ENCODE measurements around the gene FAM149B1.

Gene FAM149B1

GRCh38 chr10:73174148-73174925 lies 6.4 kb downstream of the FAM149B1 start:
- Histone ChIP-seq H3K4me3 (ENCODE audit: insufficient read depth, low read length, poor library complexity, severe bottlenecking) (no peak overlapping the region), H3K9me3 (ENCODE audit: insufficient read depth, low read length) (no peaks in the 10 kb centered on the region), H4K20me1 (ENCODE audit: low read depth, low read length) (no peaks in the 10 kb centered on the region), H3K27me3 (ENCODE audit: low read length) (no peaks in the 10 kb centered on the region), H3K27ac (ENCODE audit: low read depth, low read length) (no peak overlapping the region), H3K9ac (ENCODE audit: low read length) (no peak overlapping the region), H3K4me2 (ENCODE audit: low read depth, low read length, poor library complexity, severe bottlenecking) (no peak overlapping the region), H2AFZ (ENCODE audit: low read depth, low read length, severe bottlenecking) (no peak overlapping the region), H3K36me3 (ENCODE audit: low read length) (no peaks in the 10 kb centered on the region), H3K9me2 (replicated peaks; ENCODE audit: insufficient read depth, low read length) (no peaks in the 10 kb centered on the region), H3K79me2 (ENCODE audit: insufficient read depth, low read length) (no peaks in the 10 kb centered on the region; the same call in 1 of the 2 replicates), H3F3A (ENCODE audit: insufficient read depth) (no peaks in the 10 kb centered on the region)
- no peak for TF ChIP-seq EZH2phosphoT487 (conservative IDR thresholded peaks at IDR 0.05; ENCODE audit: low read length)
- no peak for TF ChIP-seq CTCF (IDR thresholded peaks at IDR 0.05; ENCODE audit: insufficient read depth, low read length, poor library complexity, severe bottlenecking)

- H2AFZ ChIP-seq (ENCODE audit: low read depth, low read length, severe bottlenecking): no peak overlapping the region
- H3K9ac ChIP-seq (ENCODE audit: low read length): no peak overlapping the region
- no peaks in the 10 kb centered on the region; the same call in 1 of the 2 replicates for H3K36me3 ChIP-seq (ENCODE audit: low read length)
- H3K79me2 ChIP-seq (ENCODE audit: insufficient read depth, low read length): no peaks in the 10 kb centered on the region
- no peak overlapping the region for H3K27ac ChIP-seq (ENCODE audit: low read depth, low read length)
- no peak overlapping the region for H3K4me3 ChIP-seq (ENCODE audit: insufficient read depth, low read length, poor library complexity, severe bottlenecking)
- no peaks in the 10 kb centered on the region for H3K9me2 ChIP-seq (replicated peaks; ENCODE audit: insufficient read depth, low read length)
- TF ChIP-seq EZH2phosphoT487 (conservative IDR thresholded peaks at IDR 0.05; ENCODE audit: low read length) (no peak), CTCF (IDR thresholded peaks at IDR 0.05; ENCODE audit: insufficient read depth, low read length, poor library complexity, severe bottlenecking) (no peak)
- H4K20me1 ChIP-seq (ENCODE audit: low read depth, low read length): no peaks in the 10 kb centered on the region
- no peaks in the 10 kb centered on the region for H3F3A ChIP-seq (ENCODE audit: insufficient read depth)
- no peak overlapping the region for H3K4me2 ChIP-seq (ENCODE audit: low read depth, low read length, poor library complexity, severe bottlenecking)
- no peaks in the 10 kb centered on the region for H3K9me3 ChIP-seq (ENCODE audit: insufficient read depth, low read length)
- no peaks in the 10 kb centered on the region for H3K27me3 ChIP-seq (ENCODE audit: low read length)
Measured at GRCh38 chr10:73182568-73182967, 14.6 kb downstream of the FAM149B1 start.

- no peak overlapping the region for H3K27ac ChIP-seq (ENCODE audit: low read depth, low read length)
- no peaks in the 10 kb centered on the region for H3K27me3 ChIP-seq (ENCODE audit: low read length)
- no peak for TF ChIP-seq EZH2phosphoT487 (conservative IDR thresholded peaks at IDR 0.05; ENCODE audit: low read length)
- no peak for TF ChIP-seq CTCF (IDR thresholded peaks at IDR 0.05; ENCODE audit: insufficient read depth, low read length, poor library complexity, severe bottlenecking)
- H3K79me2 ChIP-seq (ENCODE audit: insufficient read depth, low read length): no peaks in the 10 kb centered on the region
- no peaks in the 10 kb centered on the region for H4K20me1 ChIP-seq (ENCODE audit: low read depth, low read length)
- H3K9me3 ChIP-seq (ENCODE audit: insufficient read depth, low read length): no peaks in the 10 kb centered on the region
- no peak overlapping the region for H3K9ac ChIP-seq (ENCODE audit: low read length)
- no peaks in the 10 kb centered on the region for H3K9me2 ChIP-seq (replicated peaks; ENCODE audit: insufficient read depth, low read length)
- no peak overlapping the region for H2AFZ ChIP-seq (ENCODE audit: low read depth, low read length, severe bottlenecking)
- H3F3A ChIP-seq (ENCODE audit: insufficient read depth): no peaks in the 10 kb centered on the region
- H3K36me3 ChIP-seq (ENCODE audit: low read length): no peaks in the 10 kb centered on the region; the same call in 1 of the 2 replicates
- no peak overlapping the region for H3K4me3 ChIP-seq (ENCODE audit: insufficient read depth, low read length, poor library complexity, severe bottlenecking)
- no peak overlapping the region for H3K4me2 ChIP-seq (ENCODE audit: low read depth, low read length, poor library complexity, severe bottlenecking)
Measured at GRCh38 chr10:73183667-73184281, 15.9 kb downstream of the FAM149B1 start.
